ENCODE data around the gene RRP1. TPM values are rescaled to one million over a fixed set of nuclear protein-coding genes. Genes with fewer than 3 reads are reported as not detected.

The RRP1 gene
- total and polyA plus RNA-seq, 9 of the 15 experiments (the other 6 are each of a cell fraction or from before 2014, with no cell fraction given), result 0.89 to 105 (median 51.6) TPM

- TF ChIP-seq AFF4 (CRISPR knock-in tag; IDR thresholded peaks at IDR 0.05), result 0 out of 2 replicates have a peak, but pooled peaks have one; percentile 34
- TF ChIP-seq NEUROD1 (IDR thresholded peaks at IDR 0.05; ENCODE audit: borderline replicate concordance, low read depth, low read length, partially characterized antibody), result peak; percentile 54
- TF ChIP-seq ARID3B (CRISPR knock-in tag; IDR thresholded peaks at IDR 0.05; ENCODE audit: borderline replicate concordance), result peak; percentile 8; the same call in 1 of the 2 replicates
- TF ChIP-seq MEF2A (IDR thresholded peaks at IDR 0.05; ENCODE audit: control insufficient read depth, low read depth, low read length), result no peak
- TF ChIP-seq THAP12 (CRISPR knock-in tag; IDR thresholded peaks at IDR 0.05), result 0 out of 2 replicates have a peak, but pooled peaks have one; percentile 15
- peak; percentile 95 for TF ChIP-seq L3MBTL2 (IDR thresholded peaks at IDR 0.05)
- peak; percentile 65; the same call in 1 of the 2 replicates for TF ChIP-seq ZKSCAN8 (CRISPR knock-in tag; IDR thresholded peaks at IDR 0.05)
- TF ChIP-seq ZNF395 (CRISPR knock-in tag; IDR thresholded peaks at IDR 0.05), result peak; percentile 91
- TF ChIP-seq NCOR1 (IDR thresholded peaks at IDR 0.05), result peak; percentile 57; the same call in 1 of the 2 replicates
- TF ChIP-seq CBX3 (IDR thresholded peaks at IDR 0.05; ENCODE audit: borderline replicate concordance in 1 of 2, low read length in 2 of 2), result peak in 1 of 2 experiments; percentile 85; a peak in 1 of 3 replicates
- peak; percentile 71; the same call in 1 of the 2 replicates for TF ChIP-seq ZEB2 (IDR thresholded peaks at IDR 0.05)
- TF ChIP-seq SIN3A (IDR thresholded peaks at IDR 0.05; ENCODE audit: borderline replicate concordance in 2 of 2, control insufficient read depth in 1 of 2, low read depth in 2 of 2, low read length in 2 of 2), result peak in 1 of 2 experiments; percentile 10; a peak in 1 of 4 replicates
- peak; percentile 57 for TF ChIP-seq EP300 (IDR thresholded peaks at IDR 0.05; ENCODE audit: low read length)
- peak; percentile 69; the same call in 1 of the 2 replicates for TF ChIP-seq ATF7 (IDR thresholded peaks at IDR 0.05)
- 0 out of 2 replicates have a peak, but pooled peaks have one; percentile 8 for TF ChIP-seq MIER1 (IDR thresholded peaks at IDR 0.05; ENCODE audit: low read depth)
- no peak for TF ChIP-seq MTA1 (IDR thresholded peaks at IDR 0.05; ENCODE audit: borderline replicate concordance)
- TF ChIP-seq FOSL1 (tag; conservative IDR thresholded peaks at IDR 0.05), result peak; percentile 91
These were observed 21.2 kb upstream of the RRP1 start (continued) for GRCh38 chr21:43767984-43768867.

Measured in K562 (cell line).